HG02852 (cell line): Measurements from ENCODE around the gene STK16.

ENCODE experiments used
- ATAC-seq: cut with Tn5 transposase; IDR thresholded peaks from one replicate; pipeline ENCODE4 v1.9.1; 2021; ENCODE audit warnings: mild to moderate bottlenecking, moderate library complexity; ENCODE audit not compliant: unreplicated experiment

Gene STK16

GRCh38 chr2:219268294-219268693, 23.0 kb downstream of the STK16 start:
- no peak for ATAC-seq

DNA sequence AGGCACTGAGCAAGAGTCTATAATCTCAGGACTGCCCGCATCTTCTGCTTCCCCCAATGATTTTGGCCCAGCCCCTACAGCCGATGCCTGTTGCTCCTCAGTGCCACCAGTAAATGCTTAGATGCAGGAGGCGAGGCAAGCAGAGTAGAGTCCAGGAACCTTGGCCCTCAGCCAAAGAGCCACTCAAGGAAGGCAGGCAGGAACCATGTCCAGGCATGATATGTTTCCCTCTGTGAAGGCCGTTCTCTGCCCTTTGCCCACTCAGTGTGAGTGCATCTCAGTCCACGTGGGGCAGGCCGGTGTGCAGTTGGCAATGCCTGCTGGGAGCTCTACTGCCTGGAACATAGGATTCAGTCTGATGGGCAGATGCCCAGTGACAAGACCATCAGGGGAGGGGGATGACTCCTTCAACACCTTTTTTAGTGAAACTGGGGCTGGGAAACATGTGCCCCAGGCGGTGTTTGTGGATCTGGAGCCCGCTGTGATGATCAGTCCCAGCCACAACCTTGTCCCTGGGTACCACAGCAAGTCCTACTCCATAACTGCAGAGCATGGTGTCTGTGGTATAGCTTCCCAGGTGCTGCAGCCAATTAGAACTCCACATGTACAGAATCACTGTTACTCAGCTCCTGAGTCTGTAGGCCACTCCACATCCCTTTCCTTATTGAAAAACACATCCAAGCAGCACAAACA, 24.2 kb downstream of the STK16 start:
- ATAC-seq: no peak

DNA sequence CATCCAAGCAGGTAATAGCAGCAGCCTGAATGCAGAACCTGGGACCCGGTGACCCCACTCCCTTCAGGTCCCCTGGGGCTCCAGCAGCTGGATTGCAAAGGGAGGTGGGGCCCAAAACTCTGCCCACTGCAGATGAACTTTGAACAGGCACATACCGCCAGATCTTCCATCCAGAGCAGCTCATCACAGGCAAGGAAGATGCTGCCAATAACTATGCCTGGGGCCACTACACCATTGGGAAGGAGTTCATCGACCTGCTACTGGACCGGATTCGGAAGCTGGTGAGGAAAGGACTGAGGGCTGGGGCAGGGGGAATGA, 24.7 kb downstream of the STK16 start:
- no peak for ATAC-seq

DNA sequence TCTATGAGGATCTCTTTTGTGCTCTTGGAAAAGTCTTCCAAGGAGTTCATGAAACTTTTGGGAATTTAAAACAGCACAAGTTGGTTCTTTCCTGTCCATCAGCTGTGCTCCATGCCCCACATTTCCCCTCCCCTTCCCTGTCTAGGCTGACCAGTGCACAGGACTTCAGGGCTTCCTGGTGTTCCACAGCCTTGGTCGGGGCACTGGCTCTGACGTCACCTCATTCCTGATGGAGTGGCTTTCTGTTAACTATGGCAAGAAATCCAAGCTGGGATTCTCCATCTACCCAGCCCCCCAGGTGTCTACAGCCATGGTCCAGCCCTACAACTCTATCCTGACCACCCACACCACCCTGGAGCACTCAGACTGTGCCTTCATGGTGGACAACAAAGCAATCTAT, 25.7 kb downstream of the STK16 start:
- no peak for ATAC-seq

DNA sequence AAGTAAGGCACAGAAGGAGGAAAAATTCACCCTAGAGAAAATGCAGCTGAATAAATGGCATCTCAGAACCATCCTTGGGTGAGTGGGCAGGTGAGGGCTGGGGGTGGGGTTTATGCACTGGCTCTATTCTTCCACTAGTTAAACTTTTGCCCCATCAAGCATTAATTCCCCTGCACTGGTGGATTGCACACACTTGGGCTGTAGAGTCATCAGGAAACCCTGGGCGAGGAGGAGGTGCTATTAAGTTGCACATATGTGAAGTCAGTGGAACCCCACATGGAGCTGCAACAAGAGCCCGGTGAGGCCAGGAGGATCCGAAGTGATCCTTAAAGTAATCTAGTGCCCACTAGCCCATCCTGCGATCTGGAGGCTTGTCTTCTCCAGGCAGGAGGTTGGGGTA, 27.1 kb downstream of the STK16 start:
- ATAC-seq: no peak

GRCh38 chr2:219272995-219273394, 27.7 kb downstream of the STK16 start:
- ATAC-seq: no peak

DNA sequence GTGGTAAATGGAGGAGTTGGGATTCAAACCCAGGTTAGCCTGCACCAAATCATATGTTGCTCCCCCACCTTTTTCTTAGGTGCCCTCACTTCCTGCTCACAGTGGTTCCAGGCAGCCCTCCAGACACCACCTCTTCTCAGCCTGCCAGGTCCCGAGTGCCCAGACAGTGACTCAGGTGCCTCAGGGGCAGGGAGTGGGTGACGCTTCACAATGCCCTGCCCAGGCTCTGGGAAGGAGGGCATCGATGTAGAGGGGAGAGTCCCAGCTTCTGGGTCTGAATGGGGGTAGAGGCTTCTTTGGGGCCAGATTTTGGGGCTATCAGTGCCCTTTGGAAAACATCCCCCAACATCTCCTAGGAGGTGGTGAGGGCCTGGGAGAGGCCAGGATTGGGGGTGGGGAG, 28.7 kb downstream of the STK16 start:
- no peak for ATAC-seq

- no peak for ATAC-seq
These were observed 29.2 kb downstream of the STK16 start for GRCh38 chr2:219274361-219274921.

- ATAC-seq: no peak
These were observed 32.7 kb downstream of the STK16 start for GRCh38 chr2:219277703-219278654.

- ATAC-seq: no peak
These were observed 33.4 kb downstream of the STK16 start for GRCh38 chr2:219278655-219279150.

DNA sequence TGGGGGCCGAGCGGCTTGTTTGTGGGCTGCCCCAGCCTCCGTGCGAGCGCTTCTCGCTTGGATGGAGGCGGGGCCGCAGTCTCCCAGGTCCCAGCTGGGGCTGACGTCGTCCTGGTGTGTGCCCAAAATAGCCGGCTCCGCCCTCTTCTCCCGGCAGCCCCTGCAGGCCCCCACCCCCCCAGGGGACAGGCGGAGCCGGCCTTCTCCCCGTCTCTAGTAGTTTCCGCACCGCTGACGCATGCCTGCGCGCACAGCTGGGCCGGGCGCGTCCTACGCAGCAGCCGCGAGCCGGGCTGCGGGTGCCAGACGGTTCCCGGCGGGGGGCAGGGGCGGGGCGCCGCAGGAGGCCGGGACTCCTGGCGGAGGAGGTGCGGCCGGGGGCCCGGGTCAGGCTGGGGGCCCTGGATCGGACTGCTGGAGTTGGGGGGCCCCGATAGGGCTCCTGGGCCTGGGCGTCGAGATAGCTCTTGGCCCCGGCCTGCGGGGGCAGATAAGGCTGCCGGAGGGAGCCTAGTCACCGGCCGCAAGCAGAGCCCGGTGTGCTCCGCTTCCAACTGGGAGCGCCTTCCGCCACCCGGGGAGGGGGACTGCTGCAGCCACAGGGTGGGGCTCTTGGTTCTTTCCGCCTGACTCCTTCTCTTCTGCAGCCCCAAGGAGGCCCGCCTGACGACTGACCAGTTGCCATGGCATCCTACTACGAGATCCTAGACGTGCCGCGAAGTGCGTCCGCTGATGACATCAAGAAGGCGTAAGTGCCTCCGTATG, 34.1 kb downstream of the STK16 start, which contains the start of gene DNAJB2:
Gene DNAJB2, plus strand, starts transcription at position 216 of the 765 bp plus-strand sequence. Its CDS starts 468 bp downstream, at position 684.
- ATAC-seq: peak; percentile 87

- no peak for ATAC-seq
These were observed 34.7 kb downstream of the STK16 start for GRCh38 chr2:219279916-219280516.

DNA sequence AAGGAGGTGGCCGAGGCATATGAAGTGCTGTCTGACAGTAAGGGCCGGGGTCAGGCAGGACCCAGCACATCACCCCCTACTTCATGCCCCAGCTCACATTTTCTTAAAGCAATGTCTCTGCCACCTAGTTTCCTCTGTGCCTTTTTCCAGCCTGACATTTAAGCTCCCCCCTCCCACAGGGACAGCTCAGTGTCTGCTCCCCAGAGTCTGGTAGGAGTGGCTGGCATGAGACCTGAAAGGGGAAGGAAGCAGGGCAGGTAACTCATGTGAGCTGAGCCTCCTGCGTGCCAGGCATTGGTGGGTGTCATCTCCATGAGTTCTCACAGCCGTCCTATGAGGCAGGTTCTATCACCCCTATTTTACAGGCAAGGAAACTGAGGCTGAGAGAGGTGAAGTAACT, 35.4 kb downstream of the STK16 start:
- ATAC-seq: no peak

DNA sequence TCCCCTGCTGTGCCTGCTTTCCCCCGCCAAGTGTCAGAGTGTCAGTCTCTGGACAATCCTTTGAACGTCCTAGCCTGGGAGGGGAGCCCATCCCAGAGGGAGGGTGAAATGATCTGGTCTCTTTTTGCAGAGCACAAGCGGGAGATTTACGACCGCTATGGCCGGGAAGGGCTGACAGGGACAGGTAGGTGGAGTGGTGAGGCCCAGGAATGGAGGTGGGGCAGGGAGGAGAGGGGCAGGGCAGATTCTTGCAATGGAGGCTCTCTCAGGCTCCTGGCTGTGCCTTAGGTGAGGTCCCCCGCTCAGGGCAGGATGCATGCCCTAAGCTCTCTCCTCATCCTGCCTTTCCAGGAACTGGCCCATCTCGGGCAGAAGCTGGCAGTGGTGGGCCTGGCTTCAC, 36.3 kb downstream of the STK16 start:
- no peak for ATAC-seq

DNA sequence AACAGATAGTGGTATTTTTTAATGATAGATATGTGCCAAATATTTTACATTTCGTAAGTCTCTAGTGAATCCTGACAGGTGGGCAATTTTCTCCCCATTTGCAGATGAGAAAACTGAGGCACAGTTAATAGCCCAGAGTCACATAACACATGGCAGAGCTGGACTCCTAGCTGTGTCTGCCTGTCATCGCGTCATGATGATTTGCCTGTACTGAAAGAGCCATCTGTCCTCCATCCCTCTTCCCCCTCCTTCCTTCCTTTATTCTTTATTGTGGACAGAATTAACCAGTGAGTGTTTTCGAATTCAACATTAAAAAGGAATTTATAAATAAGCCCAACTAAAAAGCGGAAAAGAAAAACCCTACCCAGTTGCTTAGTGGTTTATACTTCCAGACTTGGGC, 37.1 kb downstream of the STK16 start:
- no peak for ATAC-seq

DNA sequence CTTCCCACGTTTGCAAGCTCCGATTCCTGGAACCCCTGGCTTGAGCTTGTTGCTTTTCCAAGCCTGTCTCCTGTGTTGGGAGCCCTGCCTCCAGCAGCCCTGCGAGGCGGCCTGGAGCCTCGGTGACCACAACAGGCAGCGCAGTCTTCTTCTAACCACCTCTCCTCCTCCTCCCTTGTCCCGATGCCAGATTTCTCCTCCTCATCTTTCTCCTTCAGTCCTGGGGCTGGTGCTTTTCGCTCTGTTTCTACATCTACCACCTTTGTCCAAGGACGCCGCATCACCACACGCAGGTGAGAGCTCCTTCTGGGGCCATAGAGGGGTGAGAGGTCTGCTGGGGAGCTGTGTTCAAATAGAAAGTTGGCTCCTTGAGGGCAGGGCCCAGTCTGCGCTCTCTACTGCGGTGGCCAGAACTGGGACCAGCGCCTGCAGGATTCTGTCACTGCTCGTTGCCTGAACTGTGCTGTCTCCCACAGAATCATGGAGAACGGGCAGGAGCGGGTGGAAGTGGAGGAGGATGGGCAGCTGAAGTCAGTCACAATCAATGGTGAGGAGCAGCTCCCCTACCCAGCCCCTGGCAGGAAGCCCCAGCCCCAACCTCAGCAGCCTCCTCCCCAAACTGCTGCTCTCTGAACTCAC, 37.8 kb downstream of the STK16 start:
- ATAC-seq: no peak

DNA sequence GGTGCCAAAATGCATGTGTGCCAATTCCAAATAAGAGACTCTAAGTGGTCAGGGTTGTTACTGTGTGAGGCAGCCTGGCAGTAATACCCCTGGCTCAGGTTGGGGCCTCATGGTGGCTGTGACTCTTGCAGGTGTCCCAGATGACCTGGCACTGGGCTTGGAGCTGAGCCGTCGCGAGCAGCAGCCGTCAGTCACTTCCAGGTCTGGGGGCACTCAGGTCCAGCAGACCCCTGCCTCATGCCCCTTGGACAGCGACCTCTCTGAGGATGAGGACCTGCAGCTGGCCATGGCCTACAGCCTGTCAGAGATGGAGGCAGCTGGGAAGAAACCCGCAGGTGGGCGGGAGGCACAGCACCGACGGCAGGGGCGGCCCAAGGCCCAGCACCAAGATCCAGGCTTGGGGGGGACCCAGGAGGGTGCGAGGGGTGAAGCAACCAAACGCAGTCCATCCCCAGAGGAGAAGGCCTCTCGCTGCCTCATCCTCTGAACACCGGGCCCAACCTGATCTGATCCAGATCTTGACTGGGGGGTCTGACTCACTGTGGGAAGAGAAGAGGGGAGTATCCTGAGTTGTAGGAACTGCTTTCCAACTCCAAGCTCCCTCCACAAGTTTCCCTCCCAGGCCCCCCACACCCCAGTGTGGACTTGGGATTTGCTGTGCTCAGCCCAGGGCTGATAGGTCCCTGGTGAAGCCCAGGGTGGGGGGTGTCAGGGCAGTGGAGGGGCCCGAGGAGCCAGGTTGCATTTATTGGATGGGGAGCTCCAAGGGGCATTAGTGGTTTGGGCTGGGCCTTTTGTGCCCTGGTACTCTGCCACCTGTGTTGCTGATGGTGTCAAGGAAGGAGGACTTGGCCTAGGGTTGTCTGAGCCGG, 39.5 kb downstream of the STK16 start:
- no peak for ATAC-seq

DNA sequence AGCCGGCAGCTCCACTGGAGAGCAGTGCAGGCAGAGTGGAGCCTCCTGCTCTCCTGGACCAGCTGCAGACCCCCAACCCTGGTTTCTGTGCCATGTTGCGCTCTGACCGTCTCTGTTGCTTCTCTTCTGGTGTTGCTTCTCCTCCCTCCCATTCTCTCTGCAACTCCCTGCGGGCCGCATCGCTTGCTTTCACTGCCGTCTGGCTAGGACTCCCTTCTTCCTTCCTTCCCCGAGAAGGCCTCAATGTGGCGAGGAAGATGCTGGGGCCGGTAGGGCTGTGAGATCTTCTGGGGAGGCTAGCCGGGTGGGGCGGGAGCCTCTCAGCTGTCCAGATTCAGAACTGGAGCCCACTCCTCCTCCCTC, 40.1 kb downstream of the STK16 start:
- ATAC-seq: no peak

DNA sequence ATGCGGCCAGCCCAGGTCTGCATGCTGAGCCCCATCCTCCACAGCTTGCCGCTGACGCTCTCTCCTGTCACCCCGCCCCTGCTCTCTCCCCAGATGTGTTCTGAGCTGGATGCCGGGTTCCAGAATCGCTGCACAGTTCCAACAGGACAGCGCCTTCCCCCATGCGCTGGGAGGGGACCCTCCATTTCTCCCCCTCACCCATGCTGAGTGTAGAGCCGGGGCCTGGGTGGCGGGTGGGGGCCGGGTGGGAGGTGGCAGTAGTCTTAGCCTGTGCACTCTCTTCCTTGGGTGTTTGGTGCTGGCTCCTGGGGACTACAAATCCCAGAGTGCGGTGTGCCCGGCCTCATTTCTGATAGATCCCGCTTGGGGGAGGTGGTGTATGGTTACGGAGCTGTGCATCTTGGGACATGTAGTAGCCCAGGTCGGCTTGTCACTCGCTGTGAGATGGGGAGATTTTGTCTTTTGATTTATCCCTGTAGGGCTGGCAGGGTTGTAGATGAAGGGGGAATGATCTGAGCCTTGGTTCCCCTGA, 40.7 kb downstream of the STK16 start:
- no peak for ATAC-seq
